Amniotic epithelial cell (primary cell): ENCODE results near the gene NDUFA6.

Experiments
- DNase-seq: peaks from one replicate; pipeline ENCODE4 v3.0.0-alpha.2; 2010; ENCODE audit warnings: low read depth

The NDUFA6 gene

GRCh38 chr22:42070517-42071422, 19.8 kb downstream of the NDUFA6 start, which contains the start of gene NAGA:
TSS of gene NAGA (minus strand) at chr22:42070812. CDS start at chr22:42070297, 515 bp downstream.
- DNase-seq, result peak; percentile 96

GRCh38 chr22:42069801-42070516, 20.6 kb downstream of the NDUFA6 start:
- no peak for DNase-seq

- no peak for DNase-seq
Measured at GRCh38 chr22:42068291-42068690, 22.3 kb downstream of the NDUFA6 start.

- DNase-seq, result no peak
Measured at GRCh38 chr22:42067671-42068251, 22.8 kb downstream of the NDUFA6 start.

- no peak for DNase-seq
Measured at GRCh38 chr22:42066937-42067336, 23.6 kb downstream of the NDUFA6 start.

GRCh38 chr22:42066126-42066761, 24.3 kb downstream of the NDUFA6 start:
- DNase-seq, result no peak

- DNase-seq, result no peak
Measured at GRCh38 chr22:42065438-42066125, 25.0 kb downstream of the NDUFA6 start.

GRCh38 chr22:42064629-42065028, 25.9 kb downstream of the NDUFA6 start:
- no peak for DNase-seq

GRCh38 chr22:42062506-42063170, 27.9 kb downstream of the NDUFA6 start:
- no peak for DNase-seq

- no peak for DNase-seq
Measured at GRCh38 chr22:42061041-42061440, 29.5 kb downstream of the NDUFA6 start.

GRCh38 chr22:42060489-42060888, 30.1 kb downstream of the NDUFA6 start:
- DNase-seq, result no peak

- DNase-seq, result no peak
Measured at GRCh38 chr22:42056757-42057511, 33.6 kb downstream of the NDUFA6 start.

- no peak for DNase-seq
Measured at GRCh38 chr22:42052765-42053164, 37.8 kb downstream of the NDUFA6 start.

GRCh38 chr22:42050641-42051180, 39.9 kb downstream of the NDUFA6 start:
- DNase-seq, result no peak

GRCh38 chr22:42041784-42042183, 48.8 kb downstream of the NDUFA6 start:
- no peak for DNase-seq

GRCh38 chr22:42039271-42039670, 51.3 kb downstream of the NDUFA6 start:
- DNase-seq, result no peak
